MM.1S (cell line): Measurements from ENCODE around the gene ROMO1.
A peak's percentile ranks its signal among the peaks of the same experiment; 100 is the strongest.

Experiments
- DNase-seq: peaks from one replicate; pipeline ENCODE4 v3.0.0-alpha.2; 2015
- H2AFZ ChIP-seq: fragments of 300-600 bp; sonication (generic); 2 replicates; pipeline ENCODE4 v1.6.0; 2016; ENCODE audit warnings: antibody characterized with exemption, low read length
- H3F3A ChIP-seq: fragments of 300-600 bp; sonication (generic); 2 replicates; pipeline ENCODE4 v1.6.1; 2016; ENCODE audit warnings: mild to moderate bottlenecking, antibody characterized with exemption, low read length, moderate library complexity, mixed read lengths; ENCODE audit not compliant: insufficient read depth
- H3K27ac ChIP-seq: fragments of 300-600 bp; sonication (generic); 2 replicates; pipeline ENCODE4 v1.5.1; 2016; ENCODE audit warnings: mild to moderate bottlenecking, low read length
- H3K27me3 ChIP-seq: fragments of 300-600 bp; sonication (generic); replicated peaks from 2 replicates; pipeline ENCODE4 v1.6.0; 2016; ENCODE audit warnings: low read length; ENCODE audit not compliant: insufficient read depth
- H3K36me3 ChIP-seq: fragments of 300-600 bp; sonication (generic); replicated peaks from 2 replicates; pipeline ENCODE4 v1.6.1; 2016; ENCODE audit warnings: mild to moderate bottlenecking, low read length, mixed read lengths; ENCODE audit not compliant: insufficient read depth
- H3K4me1 ChIP-seq: fragments of 300-600 bp; sonication (generic); 2 replicates; pipeline ENCODE4 v1.6.1; 2016; ENCODE audit warnings: low read length, mixed read lengths
- H3K4me2 ChIP-seq: fragments of 300-600 bp; sonication (generic); 2 replicates; pipeline ENCODE4 v1.6.0; 2016; ENCODE audit warnings: low read depth, low read length
- H3K4me3 ChIP-seq: fragments of 300-600 bp; sonication (generic); 2 replicates; pipeline ENCODE4 v1.5.1; 2016; ENCODE audit warnings: low read length, mixed read lengths
- H3K79me2 ChIP-seq: fragments of 300-600 bp; sonication (generic); 2 replicates; pipeline ENCODE4 v1.6.1; 2016; ENCODE audit warnings: mixed run types, low read length, mixed read lengths
- H3K9ac ChIP-seq: fragments of 300-600 bp; sonication (generic); 2 replicates; pipeline ENCODE4 v1.6.1; 2016; ENCODE audit warnings: low read length, mixed read lengths
- H3K9me2 ChIP-seq: fragments of 300-600 bp; sonication (generic); replicated peaks from 2 replicates; pipeline ENCODE4 v1.6.1; 2016; ENCODE audit warnings: mild to moderate bottlenecking, low read length, mixed read lengths; ENCODE audit not compliant: insufficient read depth
- H3K9me3 ChIP-seq: fragments of 300-600 bp; sonication (generic); replicated peaks from 2 replicates; pipeline ENCODE4 v1.6.1; 2016; ENCODE audit warnings: mild to moderate bottlenecking, low read length, mixed read lengths; ENCODE audit not compliant: insufficient read depth
- H4K20me1 ChIP-seq: fragments of 300-600 bp; sonication (generic); 2 replicates; pipeline ENCODE4 v1.6.1; 2016; ENCODE audit warnings: mild to moderate bottlenecking, low read length, moderate library complexity, mixed read lengths; ENCODE audit not compliant: insufficient read depth
- CTCF ChIP-seq: fragments of 300-600 bp; sonication (generic); IDR thresholded peaks from 2 replicates; pipeline ENCODE4 v1.5.1; 2016; ENCODE audit warnings: antibody characterized with exemption, low read length, mixed read lengths
- EZH2 ChIP-seq: fragments of 300-600 bp; sonication (generic); optimal IDR thresholded peaks from 2 replicates; pipeline ENCODE3; 2017; ENCODE audit warnings: low read depth, mild to moderate bottlenecking, antibody characterized with exemption, low read length, mixed read lengths
- EZH2phosphoT487 ChIP-seq: fragments of 300-600 bp; sonication (generic); IDR thresholded peaks from 2 replicates; pipeline ENCODE4 v1.6.1; 2018; ENCODE audit warnings: antibody characterized with exemption, low read length

The ROMO1 gene

DNA sequence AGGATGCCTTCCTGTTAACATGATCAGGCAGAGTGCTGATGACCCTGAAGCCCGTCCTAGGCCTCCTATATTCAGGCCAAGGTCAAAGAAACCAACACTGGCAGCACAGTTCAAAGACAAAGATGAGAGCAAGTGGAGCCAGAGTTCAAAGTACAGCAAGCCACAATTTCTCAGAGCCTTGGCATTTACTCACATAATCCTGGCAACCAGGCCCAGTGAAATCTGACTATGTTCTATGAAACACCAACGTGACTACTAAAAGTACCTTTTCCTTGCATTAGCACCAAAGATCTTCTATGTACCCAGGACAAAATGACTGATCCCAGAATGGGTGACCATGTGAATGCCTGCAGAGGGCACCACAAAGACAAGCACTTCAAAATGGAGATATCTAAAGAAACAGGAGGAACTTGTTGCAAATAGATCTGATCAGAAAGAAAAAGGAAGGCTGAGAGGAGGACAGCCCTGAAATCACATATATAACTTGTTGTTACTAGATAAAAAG, 3.9 kb upstream of the ROMO1 start:
- Histone ChIP-seq H3K4me1 (peaks cover 10% of the 10 kb centered on the region; the same call in 1 of the 2 replicates), H3K9me3 (no peaks in the 10 kb centered on the region), H3K9ac (no peak overlapping the region), H2AFZ (no peak overlapping the region), H3K79me2 (peaks cover 17% of the 10 kb centered on the region), H3K4me3 (no peak overlapping the region), H3K27ac (no peak overlapping the region), H3K9me2 (no peaks in the 10 kb centered on the region), H4K20me1 (no peaks in the 10 kb centered on the region; the same call in 1 of the 2 replicates), H3K27me3 (no peaks in the 10 kb centered on the region), H3K36me3 (no peaks in the 10 kb centered on the region), H3F3A (peaks cover 11% of the 10 kb centered on the region), H3K4me2 (no peak overlapping the region)
- no peak for DNase-seq
- no peak for TF ChIP-seq CTCF
- no peak for TF ChIP-seq EZH2
- no peak for TF ChIP-seq EZH2phosphoT487

DNA sequence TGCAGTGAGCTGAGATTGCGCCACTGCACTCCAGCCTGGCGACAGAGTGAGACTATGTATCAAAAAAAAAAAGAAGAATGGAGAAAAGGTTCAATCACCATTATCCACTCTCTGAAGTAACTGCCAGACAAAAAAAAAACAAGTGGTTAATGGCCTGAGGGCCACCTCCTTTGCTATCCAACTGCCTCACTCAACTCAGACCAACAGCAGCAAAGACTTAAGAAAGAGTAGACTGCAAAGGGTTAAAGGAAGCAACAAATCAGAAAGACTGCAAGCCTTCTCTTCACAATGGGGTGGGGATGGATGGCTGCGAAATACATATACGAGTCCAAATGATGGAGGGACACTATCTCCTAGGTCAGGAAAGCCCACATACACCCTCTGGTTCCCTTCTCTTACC, 3.2 kb upstream of the ROMO1 start:
- Histone ChIP-seq H3K79me2 (peaks cover 24% of the 10 kb centered on the region), H3K4me2 (no peak overlapping the region), H3F3A (peaks cover 18% of the 10 kb centered on the region), H3K9me3 (no peaks in the 10 kb centered on the region), H3K27ac (no peak overlapping the region), H4K20me1 (no peaks in the 10 kb centered on the region; the same call in 1 of the 2 replicates), H3K36me3 (no peaks in the 10 kb centered on the region), H2AFZ (no peak overlapping the region), H3K27me3 (no peaks in the 10 kb centered on the region), H3K9ac (no peak overlapping the region), H3K4me1 (peaks cover 10% of the 10 kb centered on the region; the same call in 1 of the 2 replicates), H3K9me2 (no peaks in the 10 kb centered on the region), H3K4me3 (no peak overlapping the region)
- no peak for DNase-seq
- TF ChIP-seq EZH2: no peak
- TF ChIP-seq EZH2phosphoT487: no peak
- no peak for TF ChIP-seq CTCF

GRCh38 chr20:35697696-35698297, 1.4 kb upstream of the ROMO1 start:
- H3F3A ChIP-seq: peaks cover 31% of the 10 kb centered on the region
- TF ChIP-seq EZH2phosphoT487: no peak
- no peak for TF ChIP-seq CTCF
- no peak for TF ChIP-seq EZH2
- peaks cover 10% of the 10 kb centered on the region; the same call in 1 of the 2 replicates for H3K4me1 ChIP-seq
- H4K20me1 ChIP-seq: no peaks in the 10 kb centered on the region; the same call in 1 of the 2 replicates
- H3K79me2 ChIP-seq: peaks cover 38% of the 10 kb centered on the region
- no peaks in the 10 kb centered on the region for H3K9me2 ChIP-seq
- peak overlapping the region; percentile 97 for H2AFZ ChIP-seq
- no peak for DNase-seq
- no peaks in the 10 kb centered on the region for H3K27me3 ChIP-seq
- no peaks in the 10 kb centered on the region for H3K9me3 ChIP-seq
- no peak overlapping the region for H3K27ac ChIP-seq
- H3K4me3 ChIP-seq: peak overlapping the region; percentile 93; the same call in 1 of the 2 replicates
- peaks cover 3% of the 10 kb centered on the region; the same call in 1 of the 2 replicates for H3K36me3 ChIP-seq
- peak overlapping the region; percentile 86; the same call in 1 of the 2 replicates for H3K9ac ChIP-seq
- H3K4me2 ChIP-seq: peak overlapping the region; percentile 75; the same call in 1 of the 2 replicates
